Skeletal muscle satellite cell (primary cell): ENCODE results near the gene FMN1.

Experiments
- H3K27me3 ChIP-seq: 2 replicates; pipeline ENCODE4 v1.7.0; 2013; ENCODE audit warnings: low read length; ENCODE audit not compliant: control insufficient read depth, insufficient read depth
- H3K36me3 ChIP-seq: 2 replicates; pipeline ENCODE4 v1.7.0; 2013; ENCODE audit warnings: mild to moderate bottlenecking, control low read depth, low read length; ENCODE audit not compliant: insufficient read depth
- H3K4me1 ChIP-seq: 2 replicates; pipeline ENCODE4 v1.7.0; 2013; ENCODE audit warnings: low read length; ENCODE audit not compliant: control insufficient read depth, insufficient read depth
- H3K4me2 ChIP-seq: 2 replicates; pipeline ENCODE4 v1.7.0; 2013; ENCODE audit warnings: mild to moderate bottlenecking, low read length
- H3K4me3 ChIP-seq: 2 replicates; pipeline ENCODE4 v1.7.0; 2013; ENCODE audit warnings: low read length
- H3K9ac ChIP-seq: 2 replicates; pipeline ENCODE4 v1.7.0; 2013; ENCODE audit warnings: mild to moderate bottlenecking, low read depth, low read length, moderate library complexity
- H3K9me3 ChIP-seq: replicated peaks from 2 replicates; pipeline ENCODE4 v1.7.0; 2013; ENCODE audit warnings: mild to moderate bottlenecking, control low read depth, low read length

FMN1 gene

GRCh38 chr15:32882955-32883354 is 311.6 kb downstream of the FMN1 start:
- no peak overlapping the region for H3K9ac ChIP-seq
- H3K4me1 ChIP-seq, result peaks cover 5% of the 10 kb centered on the region
- no peak overlapping the region for H3K4me2 ChIP-seq
- H3K4me3 ChIP-seq, result no peak overlapping the region
- no peaks in the 10 kb centered on the region for H3K27me3 ChIP-seq
- H3K9me3 ChIP-seq, result no peaks in the 10 kb centered on the region
- H3K36me3 ChIP-seq, result no peaks in the 10 kb centered on the region

GRCh38 chr15:32881528-32881927 is 313.0 kb downstream of the FMN1 start:
- Histone ChIP-seq H3K36me3 (no peaks in the 10 kb centered on the region), H3K27me3 (no peaks in the 10 kb centered on the region), H3K9me3 (no peaks in the 10 kb centered on the region), H3K4me3 (no peak overlapping the region), H3K4me2 (no peak overlapping the region), H3K9ac (no peak overlapping the region), H3K4me1 (peaks cover 9% of the 10 kb centered on the region)

GRCh38 chr15:32880642-32881041 is 313.9 kb downstream of the FMN1 start:
- Histone ChIP-seq H3K9me3 (no peaks in the 10 kb centered on the region), H3K36me3 (no peaks in the 10 kb centered on the region), H3K4me2 (no peak overlapping the region), H3K4me1 (peaks cover 9% of the 10 kb centered on the region), H3K4me3 (no peak overlapping the region), H3K9ac (no peak overlapping the region), H3K27me3 (no peaks in the 10 kb centered on the region)

- H3K9me3 ChIP-seq, result no peaks in the 10 kb centered on the region
- H3K4me3 ChIP-seq, result no peak overlapping the region
- H3K36me3 ChIP-seq, result no peaks in the 10 kb centered on the region
- no peak overlapping the region for H3K4me2 ChIP-seq
- H3K9ac ChIP-seq, result no peak overlapping the region
- H3K4me1 ChIP-seq, result peaks cover 9% of the 10 kb centered on the region
- H3K27me3 ChIP-seq, result no peaks in the 10 kb centered on the region
These were observed 314.5 kb downstream of the FMN1 start for GRCh38 chr15:32879980-32880379.

- Histone ChIP-seq H3K27me3 (no peaks in the 10 kb centered on the region), H3K36me3 (no peaks in the 10 kb centered on the region), H3K4me2 (no peak overlapping the region), H3K4me3 (no peak overlapping the region), H3K9ac (no peak overlapping the region), H3K4me1 (peaks cover 13% of the 10 kb centered on the region), H3K9me3 (no peaks in the 10 kb centered on the region)
These were observed 315.4 kb downstream of the FMN1 start for GRCh38 chr15:32878869-32879805.

GRCh38 chr15:32878342-32878741 is 316.2 kb downstream of the FMN1 start:
- H3K9ac ChIP-seq, result no peak overlapping the region
- peaks cover 21% of the 10 kb centered on the region for H3K4me1 ChIP-seq
- H3K9me3 ChIP-seq, result no peaks in the 10 kb centered on the region
- no peaks in the 10 kb centered on the region for H3K27me3 ChIP-seq
- no peak overlapping the region for H3K4me2 ChIP-seq
- no peaks in the 10 kb centered on the region for H3K36me3 ChIP-seq
- no peak overlapping the region for H3K4me3 ChIP-seq

- Histone ChIP-seq H3K4me1 (peaks cover 30% of the 10 kb centered on the region), H3K9ac (no peak overlapping the region), H3K36me3 (no peaks in the 10 kb centered on the region), H3K27me3 (no peaks in the 10 kb centered on the region), H3K4me2 (no peak overlapping the region), H3K9me3 (no peaks in the 10 kb centered on the region), H3K4me3 (no peak overlapping the region)
These were observed 317.1 kb downstream of the FMN1 start for GRCh38 chr15:32877252-32878019.

GRCh38 chr15:32873284-32874114 is 321.0 kb downstream of the FMN1 start:
- H3K27me3 ChIP-seq, result no peaks in the 10 kb centered on the region
- H3K4me3 ChIP-seq, result no peak overlapping the region
- peaks cover 65% of the 10 kb centered on the region for H3K4me1 ChIP-seq
- no peaks in the 10 kb centered on the region for H3K9me3 ChIP-seq
- peak overlapping the region; percentile 74 for H3K9ac ChIP-seq
- H3K4me2 ChIP-seq, result peak overlapping the region; percentile 6
- H3K36me3 ChIP-seq, result no peaks in the 10 kb centered on the region

GRCh38 chr15:32872621-32873283 is 321.8 kb downstream of the FMN1 start:
- no peaks in the 10 kb centered on the region for H3K27me3 ChIP-seq
- no peaks in the 10 kb centered on the region for H3K9me3 ChIP-seq
- no peak overlapping the region for H3K4me3 ChIP-seq
- peak overlapping the region; percentile 74 for H3K9ac ChIP-seq
- H3K36me3 ChIP-seq, result no peaks in the 10 kb centered on the region
- peak overlapping the region; percentile 6 for H3K4me2 ChIP-seq
- H3K4me1 ChIP-seq, result peaks cover 63% of the 10 kb centered on the region

GRCh38 chr15:32871883-32872282 is 322.6 kb downstream of the FMN1 start:
- Histone ChIP-seq H3K4me3 (no peak overlapping the region), H3K9me3 (no peaks in the 10 kb centered on the region), H3K36me3 (no peaks in the 10 kb centered on the region), H3K4me1 (peaks cover 69% of the 10 kb centered on the region), H3K27me3 (no peaks in the 10 kb centered on the region), H3K4me2 (no peak overlapping the region), H3K9ac (peak overlapping the region; percentile 74)
